ENCODE measurements around the gene VAMP4. TPM values are rescaled to one million over a fixed set of nuclear protein-coding genes. Genes with fewer than 3 reads are reported as not detected.

Gene VAMP4
- total and polyA plus RNA-seq, 10 of the 15 experiments (the other 5 are each of a cell fraction or from before 2014, with no cell fraction given): 0.90 to 7.9 (median 4.3) TPM

GRCh38 chr1:171748651-171749050 lies 6.8 kb upstream of the VAMP4 start:
- no peak overlapping the region for H2AFZ ChIP-seq (ENCODE audit: control insufficient read depth, low read depth, low read length)
- TF ChIP-seq WRNIP1 (IDR thresholded peaks at IDR 0.05; ENCODE audit: borderline replicate concordance, low read depth, low read length) (no peak), ZNF622 (IDR thresholded peaks at IDR 0.05) (no peak), JUND (IDR thresholded peaks at IDR 0.05; ENCODE audit: low read depth, low read length) (no peak)
- TF ChIP-seq, protein P1, sequence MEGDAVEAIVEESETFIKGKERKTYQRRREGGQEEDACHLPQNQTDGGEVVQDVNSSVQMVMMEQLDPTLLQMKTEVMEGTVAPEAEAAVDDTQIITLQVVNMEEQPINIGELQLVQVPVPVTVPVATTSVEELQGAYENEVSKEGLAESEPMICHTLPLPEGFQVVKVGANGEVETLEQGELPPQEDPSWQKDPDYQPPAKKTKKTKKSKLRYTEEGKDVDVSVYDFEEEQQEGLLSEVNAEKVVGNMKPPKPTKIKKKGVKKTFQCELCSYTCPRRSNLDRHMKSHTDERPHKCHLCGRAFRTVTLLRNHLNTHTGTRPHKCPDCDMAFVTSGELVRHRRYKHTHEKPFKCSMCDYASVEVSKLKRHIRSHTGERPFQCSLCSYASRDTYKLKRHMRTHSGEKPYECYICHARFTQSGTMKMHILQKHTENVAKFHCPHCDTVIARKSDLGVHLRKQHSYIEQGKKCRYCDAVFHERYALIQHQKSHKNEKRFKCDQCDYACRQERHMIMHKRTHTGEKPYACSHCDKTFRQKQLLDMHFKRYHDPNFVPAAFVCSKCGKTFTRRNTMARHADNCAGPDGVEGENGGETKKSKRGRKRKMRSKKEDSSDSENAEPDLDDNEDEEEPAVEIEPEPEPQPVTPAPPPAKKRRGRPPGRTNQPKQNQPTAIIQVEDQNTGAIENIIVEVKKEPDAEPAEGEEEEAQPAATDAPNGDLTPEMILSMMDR (IDR thresholded peaks at IDR 0.05 in 2 of 3, conservative IDR thresholded peaks at IDR 0.05 in 1 of 3; ENCODE audit: control insufficient read depth in 2 of 3, extremely low read depth in 1 of 3, insufficient read depth in 1 of 3, low read depth in 3 of 3, low read length in 3 of 3): no peak
- no peak for FAIRE-seq
- no peaks in the 10 kb centered on the region for H3K27me3 ChIP-seq (replicated peaks in 1 of 2; ENCODE audit: control insufficient read depth in 2 of 2, insufficient read depth in 2 of 2, low read length in 1 of 2)
- H3K79me2 ChIP-seq (ENCODE audit: control insufficient read depth, insufficient read depth, low read length): no peaks in the 10 kb centered on the region
- CTCF ChIA-PET: no interaction called here
- H3K4me2 ChIP-seq (ENCODE audit: control insufficient read depth, insufficient read depth): no peak overlapping the region
- BruUV-seq (replicated peaks): no TSS peak
- no peak for DNase-seq (ENCODE audit: low read depth, low spot score)
- H3K4me3 ChIP-seq: no peak overlapping the region
- H3K36me3 ChIP-seq (ENCODE audit: control insufficient read depth in 2 of 2, insufficient read depth in 2 of 2, low read length in 1 of 2): no peaks in the 10 kb centered on the region
- intact Hi-C loops (cut with micrococcal nuclease; ENCODE audit: unreplicated experiment): loop anchor here (10.0 kb wide), 1 partner anchor 264 kb away; the partner anchor contains the start of gene PRRC2C
- H4K20me1 ChIP-seq (ENCODE audit: control insufficient read depth, insufficient read depth): no peaks in the 10 kb centered on the region
- ATAC-seq: no peak
- RAD21 ChIA-PET (ENCODE audit: unreplicated experiment): no interaction called here
- H3K27ac ChIP-seq (ENCODE audit: control insufficient read depth, insufficient read depth): no peak overlapping the region
- 45% methylated on average over 3 of the region's 3 CpGs for WGBS (ENCODE audit: insufficient coverage, insufficient replicate concordance, low lambda C conversion rate, missing lambda C conversion rate)
- in situ Hi-C loops (cut with MboI): no loop called here
- POLR2A ChIA-PET: no interaction called here
- no peaks in the 10 kb centered on the region for H3K9me3 ChIP-seq (replicated peaks; ENCODE audit: control insufficient read depth, insufficient read depth, low read length)
- H3K9ac ChIP-seq (ENCODE audit: control insufficient read depth, insufficient read depth, low read length): no peak overlapping the region
- SMC1A ChIA-PET (ENCODE audit: uncharacterized antibody, unreplicated experiment): no interaction called here
- no peaks in the 10 kb centered on the region for H3K4me1 ChIP-seq (ENCODE audit: control insufficient read depth, insufficient read depth, low read length)

DNA sequence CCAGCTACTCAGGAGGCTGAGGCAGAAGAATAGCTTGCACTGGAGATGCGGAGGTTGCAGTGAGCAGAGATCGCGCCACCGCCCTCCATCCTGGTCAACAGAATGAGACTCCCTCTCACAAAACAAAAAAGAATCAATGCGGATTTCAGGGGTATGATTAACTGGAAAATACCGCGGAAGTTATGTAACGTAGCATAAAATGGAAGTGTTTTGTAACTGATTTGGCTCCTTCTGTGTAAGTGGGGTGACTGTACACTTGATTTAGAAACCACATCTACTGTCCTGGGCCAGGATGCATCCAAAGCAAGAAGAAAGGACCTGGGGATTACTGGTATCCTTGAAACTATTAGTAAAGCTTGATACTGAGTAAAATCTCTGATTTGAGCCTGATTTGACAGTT lies 3.1 kb upstream of the VAMP4 start:
- Histone ChIP-seq H3K4me2 (ENCODE audit: control insufficient read depth, insufficient read depth) (no peak overlapping the region), H3K9ac (ENCODE audit: control insufficient read depth, insufficient read depth, low read length) (no peak overlapping the region), H3K9me3 (replicated peaks; ENCODE audit: control insufficient read depth, insufficient read depth, low read length) (no peaks in the 10 kb centered on the region), H3K27me3 (replicated peaks in 1 of 2; ENCODE audit: control insufficient read depth in 2 of 2, insufficient read depth in 2 of 2, low read length in 1 of 2) (no peaks in the 10 kb centered on the region), H3K27ac (ENCODE audit: control insufficient read depth, insufficient read depth) (no peak overlapping the region), H3K79me2 (ENCODE audit: control insufficient read depth, insufficient read depth, low read length) (peaks cover 8% of the 10 kb centered on the region), H3K36me3 (ENCODE audit: control insufficient read depth in 2 of 2, insufficient read depth in 2 of 2, low read length in 1 of 2) (no peaks in the 10 kb centered on the region), H4K20me1 (ENCODE audit: control insufficient read depth, insufficient read depth) (no peaks in the 10 kb centered on the region), H3K4me1 (ENCODE audit: control insufficient read depth, insufficient read depth, low read length) (peaks cover 4% of the 10 kb centered on the region), H3K4me3 (no peak overlapping the region), H2AFZ (ENCODE audit: control insufficient read depth, low read depth, low read length) (no peak overlapping the region)
- DNase-seq (ENCODE audit: low read depth, low spot score) (no peak), FAIRE-seq (no peak), ATAC-seq (no peak)
- BruUV-seq (replicated peaks): no TSS peak
- ChIA-PET RAD21 (ENCODE audit: unreplicated experiment) (no interaction called here), CTCF (interaction anchor here (3.1 kb wide), 1 partner anchor 9 kb away, joined by 9 read pairs; no protein-coding TSS in a partner anchor), SMC1A (ENCODE audit: uncharacterized antibody, unreplicated experiment) (interaction anchor here (0.7 to 6.7 kb wide), 4 partner anchors 9 to 18 kb away, joined by 3 to 27 read pairs (median 4); no protein-coding TSS in a partner anchor), POLR2A (interaction anchor here (0.9 kb wide), 1 partner anchor 37 kb away, joined by 3 read pairs; the partner anchor contains the start of gene METTL13)
- no peak for TF ChIP-seq ESRRA (IDR thresholded peaks at IDR 0.05; ENCODE audit: low read length)
- TF ChIP-seq RFX5 (IDR thresholded peaks at IDR 0.05; ENCODE audit: low read depth, low read length): no peak
- no peak for TF ChIP-seq IKZF1 (conservative IDR thresholded peaks at IDR 0.05)
- no peak for TF ChIP-seq BRCA1 (IDR thresholded peaks at IDR 0.05; ENCODE audit: low read depth, low read length)
- no peak for TF ChIP-seq NRF1 (conservative IDR thresholded peaks at IDR 0.05; ENCODE audit: low read depth, low read length)
- TF ChIP-seq TCF7 (IDR thresholded peaks at IDR 0.05; ENCODE audit: borderline replicate concordance): no peak
- TF ChIP-seq POLR2AphosphoS2 (IDR thresholded peaks at IDR 0.05; ENCODE audit: low read depth, low read length): no peak
- no peak for TF ChIP-seq PAX8 (IDR thresholded peaks at IDR 0.05)
- TF ChIP-seq CBFB (IDR thresholded peaks at IDR 0.05; ENCODE audit: low read depth): no peak
- no peak for TF ChIP-seq ZSCAN29 (IDR thresholded peaks at IDR 0.05)
- TF ChIP-seq ASH2L (IDR thresholded peaks at IDR 0.05; ENCODE audit: borderline replicate concordance, low read depth): no peak
- WGBS (ENCODE audit: insufficient coverage, insufficient replicate concordance, low lambda C conversion rate, missing lambda C conversion rate): 94% methylated on average over 8 of the region's 8 CpGs
- intact Hi-C loops (cut with micrococcal nuclease; ENCODE audit: unreplicated experiment): loop anchor here (10.0 kb wide), 1 partner anchor 260 kb away; the partner anchor contains the start of gene PRRC2C
- in situ Hi-C loops (cut with MboI): no loop called here
